G401 (cell line): ENCODE measurements around the gene PDF. TPM values are rescaled to one million over a fixed set of nuclear protein-coding genes. Genes with fewer than 3 reads are reported as not detected.
"Not testable (repeated sequence)": the region's sequence is repeated elsewhere in the genome, so short reads cannot be mapped to it uniquely, and the experiment has no call there.

Experiments
- DNase-seq: peaks from one replicate; pipeline ENCODE4 v3.0.0-alpha.2; 2015; ENCODE audit warnings: low spot score
- in situ Hi-C: cut with HindIII; loops from 2 replicates; pipeline ENCODE4 v1.10.0; 2016; ENCODE audit warnings: low sequenced_read_pairs, mixed read lengths
- total RNA-seq: library from RNA; depleted of rRNA; stranded (reverse); fragments of >200 nt; shearing (Covaris generic); gene quantifications from 2 replicates; pipeline ENCODE4 v1.2.3, GENCODE V29; 2014; rRNA removed

PDF gene
- total RNA-seq, result 28.3 and 49.1 TPM in 2 replicates

- in situ Hi-C loops, result no loop called here
Observed at GRCh38 chr16:69330286-69331109, at the start of gene PDF. Gene PDF, minus strand, starts transcription at chr16:69330588. Its CDS starts 18 bp downstream, at chr16:69330570.

GRCh38 chr16:69378760-69379159, 48.4 kb upstream of the PDF start:
- in situ Hi-C loops, result no loop called here
- no peak for DNase-seq

More at GRCh38 chr16:69330286-69331109, at the start of gene PDF:
- DNase-seq, result peak; percentile 93

GRCh38 chr16:69378036-69378435, 47.6 kb upstream of the PDF start:
- DNase-seq, result no peak
- in situ Hi-C loops, result no loop called here

- in situ Hi-C loops, result no loop called here
- DNase-seq, result no peak
Observed at GRCh38 chr16:69376393-69377059, 46.1 kb upstream of the PDF start.

GRCh38 chr16:69373019-69373418, 42.6 kb upstream of the PDF start:
- in situ Hi-C loops, result no loop called here
- no peak for DNase-seq

- DNase-seq, result no peak
- in situ Hi-C loops, result no loop called here
Observed at GRCh38 chr16:69371564-69371963, 41.2 kb upstream of the PDF start.

- no peak for DNase-seq
- in situ Hi-C loops, result no loop called here
Observed at GRCh38 chr16:69368866-69369265, 38.5 kb upstream of the PDF start.

- DNase-seq, result no peak
- in situ Hi-C loops, result no loop called here
Observed at GRCh38 chr16:69367980-69368379, 37.6 kb upstream of the PDF start.

GRCh38 chr16:69366431-69366830, 36.0 kb upstream of the PDF start:
- no peak for DNase-seq
- in situ Hi-C loops, result no loop called here

GRCh38 chr16:69365901-69366300, 35.5 kb upstream of the PDF start:
- no peak for DNase-seq
- in situ Hi-C loops, result no loop called here

- DNase-seq, result no peak
- in situ Hi-C loops, result no loop called here
Observed at GRCh38 chr16:69364088-69364487, 33.7 kb upstream of the PDF start.

- no peak for DNase-seq
- in situ Hi-C loops, result no loop called here
Observed at GRCh38 chr16:69363281-69363717, 32.9 kb upstream of the PDF start.

- DNase-seq, in situ Hi-C loops: not testable (repeated sequence)
Observed at GRCh38 chr16:69360070-69360469, 29.7 kb upstream of the PDF start.

GRCh38 chr16:69351309-69352027, 21.1 kb upstream of the PDF start, which contains the start of gene TMED6:
Gene TMED6, minus strand, starts transcription at chr16:69351786. Its CDS starts 33 bp downstream, at chr16:69351753.
- in situ Hi-C loops, result no loop called here
- DNase-seq, result peak; percentile 63

GRCh38 chr16:69350536-69351133, 20.2 kb upstream of the PDF start:
- DNase-seq, result no peak
- in situ Hi-C loops, result no loop called here

GRCh38 chr16:69349536-69349935, 19.1 kb upstream of the PDF start:
- in situ Hi-C loops, result no loop called here
- no peak for DNase-seq

- no peak for DNase-seq
- in situ Hi-C loops, result no loop called here
Observed at GRCh38 chr16:69348222-69348621, 17.8 kb upstream of the PDF start.

- DNase-seq, result no peak
- in situ Hi-C loops, result no loop called here
Observed at GRCh38 chr16:69346683-69347082, 16.3 kb upstream of the PDF start.

- no peak for DNase-seq
- in situ Hi-C loops, result no loop called here
Observed at GRCh38 chr16:69345923-69346322, 15.5 kb upstream of the PDF start.
